ENCODE measurements around the gene DGAT2. TPM values are rescaled to one million over a fixed set of nuclear protein-coding genes. Genes with fewer than 3 reads are reported as not detected.

DGAT2 gene
- total RNA-seq, 1 donor from 2014 or later, result 0.62 TPM

DNA sequence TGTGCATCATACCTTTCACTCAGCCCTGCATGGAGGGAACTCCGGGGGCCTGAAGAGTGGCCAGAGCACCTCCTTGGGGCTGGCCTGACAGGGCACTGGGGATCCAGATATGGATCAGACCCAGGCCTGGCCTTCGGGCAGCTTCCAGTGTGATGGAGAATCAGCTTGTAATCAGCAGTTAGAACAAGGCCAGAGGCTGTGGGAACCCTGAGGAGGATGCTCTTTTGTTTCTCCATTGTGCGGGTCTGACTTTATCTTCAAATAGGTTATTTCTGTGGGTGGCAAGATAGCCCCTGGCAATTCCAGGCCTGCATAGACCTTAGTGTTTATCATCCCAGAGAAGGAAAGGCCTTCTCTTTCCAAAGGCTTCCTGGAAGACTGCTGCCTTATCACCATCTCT lies 12.3 kb downstream of the DGAT2 start:
- DNase-seq, result no peak

DNA sequence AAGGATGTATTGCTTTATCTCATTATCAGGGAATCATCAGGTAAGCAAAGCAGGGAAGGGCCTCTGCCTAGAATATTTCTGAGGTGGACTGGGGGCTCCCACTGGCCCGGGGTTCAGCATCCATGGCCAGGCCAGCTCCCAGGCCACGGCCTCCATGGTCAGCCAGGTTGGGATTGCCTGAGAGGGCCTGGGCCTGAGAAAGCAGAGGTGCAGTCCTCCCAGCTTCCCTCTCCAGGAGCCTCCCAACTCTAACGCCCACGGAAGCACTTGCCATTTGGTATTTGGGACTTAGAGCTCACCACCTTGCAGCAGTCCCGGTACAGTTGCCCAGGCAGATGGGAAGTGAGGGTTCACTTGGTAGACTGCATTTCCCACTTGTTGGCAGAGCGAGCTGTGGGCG lies 12.7 kb downstream of the DGAT2 start:
- no peak for DNase-seq

DNA sequence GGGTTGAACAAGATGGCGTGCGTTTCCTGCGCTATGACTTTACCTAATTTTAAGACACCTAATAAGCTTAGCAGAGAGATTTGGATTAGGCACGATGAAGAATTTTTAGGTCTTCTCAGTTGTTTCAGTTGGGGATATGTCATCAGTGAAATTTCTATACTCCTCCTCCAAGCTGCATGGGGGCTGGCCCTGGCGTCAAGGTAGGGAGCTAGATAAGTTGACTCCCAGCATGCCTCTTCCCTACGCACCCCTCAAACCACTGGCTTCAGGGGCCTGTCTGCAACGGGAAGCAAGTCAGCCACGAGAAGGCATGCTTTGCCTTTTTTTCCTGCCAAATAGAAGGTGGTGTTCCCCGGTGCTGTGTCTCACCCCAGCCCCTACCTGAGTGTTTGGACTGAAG lies 13.3 kb downstream of the DGAT2 start:
- DNase-seq, result no peak

GRCh38 chr11:75782540-75783263 lies 14.1 kb downstream of the DGAT2 start:
- no peak for DNase-seq

DNA sequence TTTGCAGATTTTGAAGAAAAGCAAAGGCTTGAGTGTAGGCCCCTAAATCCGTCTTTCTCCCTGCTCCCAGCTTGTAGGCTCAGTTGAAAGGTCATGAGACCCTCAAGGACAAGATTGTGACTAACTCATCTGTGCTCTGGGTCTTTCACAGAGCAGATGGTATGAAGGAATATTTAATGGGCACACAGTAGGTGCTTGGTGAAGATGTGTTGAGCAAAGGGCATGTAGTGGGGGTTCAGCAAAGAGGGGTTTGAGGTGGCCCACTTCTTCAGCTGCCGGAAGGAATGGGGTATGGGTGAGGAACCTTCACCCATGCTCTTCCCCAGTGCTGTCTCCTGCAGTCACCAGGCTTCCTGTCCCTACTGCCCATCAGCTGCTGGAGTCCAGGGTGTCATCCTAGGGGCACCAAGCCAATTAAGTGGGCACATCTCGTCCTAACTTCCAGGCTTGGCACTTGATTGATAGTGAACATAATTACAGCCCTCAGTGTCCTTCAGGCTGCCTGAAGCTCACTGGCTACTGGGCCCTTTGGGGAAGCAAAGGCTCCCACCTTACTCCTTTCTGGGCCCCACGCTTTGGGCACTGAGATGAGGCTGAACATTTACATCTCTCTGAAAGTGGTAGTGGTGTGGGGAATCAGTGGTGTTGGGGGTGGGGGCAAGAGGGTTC lies 15.0 kb downstream of the DGAT2 start:
- DNase-seq, result no peak

GRCh38 chr11:75784085-75784478 lies 15.5 kb downstream of the DGAT2 start:
- no peak for DNase-seq

GRCh38 chr11:75784506-75784905 lies 15.9 kb downstream of the DGAT2 start:
- no peak for DNase-seq

DNA sequence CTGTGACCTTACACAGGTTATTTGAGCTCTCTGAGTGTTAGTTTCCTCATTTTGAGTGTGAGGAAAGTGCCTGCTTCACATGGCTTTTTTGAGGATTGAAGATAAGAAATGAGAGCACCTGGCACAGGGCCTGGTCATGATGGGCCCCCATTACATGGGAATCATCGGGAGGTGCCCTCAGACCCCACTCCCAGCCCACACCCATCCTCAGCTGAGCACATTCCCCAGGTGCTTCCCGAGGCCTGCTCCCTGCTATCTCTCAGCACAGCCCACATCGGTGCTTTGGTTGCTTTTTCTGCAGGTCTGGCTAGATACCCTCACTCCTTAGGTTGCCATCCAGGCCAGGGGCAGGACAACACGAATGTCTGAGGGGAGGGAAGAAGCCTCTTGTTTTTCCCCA lies 16.6 kb downstream of the DGAT2 start:
- DNase-seq, result no peak

DNA sequence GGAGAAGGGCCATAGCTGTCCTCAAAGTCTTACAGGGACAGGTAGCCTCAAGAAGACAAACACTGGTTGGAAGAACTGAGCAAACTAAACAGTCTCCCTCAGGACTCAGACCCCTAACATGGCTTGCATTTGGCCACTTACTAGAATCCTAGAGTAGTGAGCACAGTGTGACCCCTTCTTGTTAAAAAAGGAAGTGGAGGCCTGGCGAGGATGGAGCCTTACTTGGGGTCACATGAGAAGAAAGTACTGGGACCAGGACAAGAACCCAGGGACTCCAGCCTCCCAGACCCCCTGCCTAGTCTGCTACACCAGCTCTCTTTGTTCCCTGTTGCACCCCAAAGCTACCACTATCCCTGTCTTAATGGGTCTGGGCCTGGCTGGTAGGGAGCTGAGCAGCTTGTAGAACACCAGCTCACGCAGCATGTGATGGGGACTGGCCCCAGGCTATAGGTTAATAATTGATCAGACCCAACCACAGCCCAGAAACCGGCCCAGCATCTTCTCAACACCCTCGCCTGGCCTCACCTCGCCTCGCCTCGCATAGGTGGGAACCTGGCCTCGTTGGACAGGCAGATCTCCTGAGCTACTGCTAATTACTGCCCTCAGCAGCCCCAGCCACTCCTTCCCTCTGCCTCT lies 17.6 kb downstream of the DGAT2 start:
- no peak for DNase-seq

DNA sequence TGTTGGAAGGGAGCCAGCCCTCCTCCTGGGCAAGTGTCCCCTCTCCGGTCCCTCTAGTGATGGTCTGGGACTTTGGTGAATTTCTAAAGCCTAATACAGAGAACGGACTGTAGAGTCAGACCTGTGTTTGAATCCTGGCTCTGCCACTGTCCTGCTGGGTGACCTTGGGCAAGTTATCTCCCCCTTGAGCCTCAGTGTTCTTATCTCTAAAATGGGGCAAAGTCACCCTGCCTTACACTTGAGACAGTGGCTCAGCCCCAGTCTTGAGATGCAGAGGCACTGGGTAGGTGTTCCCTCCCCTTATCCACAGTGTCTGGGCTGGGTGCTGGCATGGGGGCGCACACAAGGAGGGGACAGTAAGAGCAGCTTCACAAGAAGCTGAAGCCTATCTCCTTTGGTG lies 20.9 kb downstream of the DGAT2 start:
- DNase-seq, result no peak

DNA sequence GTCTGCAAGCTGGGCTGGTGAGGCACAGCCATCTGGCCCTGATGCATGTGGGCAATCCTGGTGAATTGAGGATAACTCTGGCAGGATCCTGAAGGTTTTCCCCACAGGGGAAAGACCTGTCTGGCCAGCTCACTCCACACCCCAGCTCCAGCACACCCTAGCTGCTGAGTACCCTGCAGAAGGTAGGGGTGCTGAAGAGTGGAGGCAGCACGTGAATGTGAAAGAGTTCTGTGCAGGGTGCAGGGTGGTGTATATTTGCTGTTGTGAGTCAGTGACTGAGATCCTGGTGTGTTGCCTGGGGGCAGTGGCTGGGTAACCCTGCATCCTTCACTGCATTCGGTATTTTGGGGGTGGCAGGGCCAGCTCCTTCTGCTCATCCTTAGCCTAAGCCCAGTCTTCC lies 22.4 kb downstream of the DGAT2 start:
- no peak for DNase-seq

- DNase-seq, result no peak
These were observed 23.7 kb downstream of the DGAT2 start for GRCh38 chr11:75792127-75792731.

GRCh38 chr11:75792997-75793800 lies 24.6 kb downstream of the DGAT2 start:
- no peak for DNase-seq

DNA sequence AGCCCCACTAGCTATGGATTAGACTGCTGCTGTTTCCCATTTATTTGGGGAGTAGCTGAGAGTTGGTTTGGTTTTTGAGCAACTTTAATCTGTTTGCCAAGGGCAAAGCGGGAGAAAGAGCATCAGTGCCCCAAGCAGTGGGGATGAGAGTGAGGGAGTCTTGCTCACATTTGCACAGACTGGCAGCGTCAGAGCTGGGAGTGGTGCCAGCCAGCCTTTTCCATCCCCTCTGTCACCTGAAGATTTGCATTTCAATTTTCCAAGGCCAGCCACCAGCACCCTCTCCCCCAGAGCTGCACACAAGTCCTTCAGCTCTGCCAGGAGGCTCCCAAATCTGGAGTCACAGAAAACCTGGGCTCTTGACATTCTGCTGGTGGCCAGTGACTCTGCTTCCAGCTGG lies 25.4 kb downstream of the DGAT2 start:
- peak; percentile 20 for DNase-seq

- DNase-seq, result no peak
These were observed 26.9 kb downstream of the DGAT2 start for GRCh38 chr11:75795276-75796090.

DNA sequence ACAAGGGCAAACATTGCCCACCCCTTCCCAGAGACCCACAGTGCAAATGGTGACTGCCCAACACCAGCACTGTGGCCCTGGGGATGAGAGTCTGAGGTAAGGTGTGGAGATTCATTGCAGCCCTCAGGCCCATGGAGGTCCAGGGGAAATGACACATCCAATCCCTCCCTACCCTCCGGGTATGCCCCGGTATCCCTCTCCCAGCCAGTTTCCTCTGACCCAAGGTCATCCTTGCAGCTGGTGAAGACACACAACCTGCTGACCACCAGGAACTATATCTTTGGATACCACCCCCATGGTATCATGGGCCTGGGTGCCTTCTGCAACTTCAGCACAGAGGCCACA lies 27.5 kb downstream of the DGAT2 start:
- no peak for DNase-seq

DNA sequence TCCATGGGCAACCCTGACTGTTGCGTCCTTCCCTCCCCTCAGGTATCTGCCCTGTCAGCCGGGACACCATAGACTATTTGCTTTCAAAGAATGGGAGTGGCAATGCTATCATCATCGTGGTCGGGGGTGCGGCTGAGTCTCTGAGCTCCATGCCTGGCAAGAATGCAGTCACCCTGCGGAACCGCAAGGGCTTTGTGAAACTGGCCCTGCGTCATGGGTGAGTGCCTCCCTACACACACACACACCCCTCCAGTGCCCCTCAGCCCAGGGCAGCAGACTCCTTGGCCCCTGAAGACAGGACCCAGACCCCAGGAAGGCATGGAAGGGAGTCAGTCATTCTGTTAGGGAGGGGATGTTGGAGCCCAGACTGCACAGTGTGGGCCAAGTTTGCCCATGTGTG lies 28.5 kb downstream of the DGAT2 start:
- DNase-seq, result no peak

DNA sequence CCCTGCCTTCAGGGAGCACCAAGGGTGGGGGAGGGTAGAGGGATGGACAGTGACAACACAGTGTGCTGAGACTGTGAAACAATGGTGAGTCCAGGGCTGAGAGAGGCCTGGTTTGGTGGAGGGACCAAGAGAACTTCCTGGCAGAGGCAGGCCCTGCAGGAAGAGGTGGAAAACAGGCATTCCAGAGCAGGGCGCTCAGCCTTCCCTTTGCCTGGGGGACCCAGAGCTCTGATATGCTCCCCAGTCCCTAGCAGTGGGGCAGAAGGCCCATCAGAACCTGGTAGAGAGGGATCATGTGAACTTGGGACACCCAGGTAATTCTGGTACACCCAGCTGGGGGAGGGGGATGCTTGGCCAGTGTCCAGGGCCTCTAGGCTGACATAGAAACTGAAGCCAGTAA lies 29.2 kb downstream of the DGAT2 start:
- DNase-seq, result no peak

DNA sequence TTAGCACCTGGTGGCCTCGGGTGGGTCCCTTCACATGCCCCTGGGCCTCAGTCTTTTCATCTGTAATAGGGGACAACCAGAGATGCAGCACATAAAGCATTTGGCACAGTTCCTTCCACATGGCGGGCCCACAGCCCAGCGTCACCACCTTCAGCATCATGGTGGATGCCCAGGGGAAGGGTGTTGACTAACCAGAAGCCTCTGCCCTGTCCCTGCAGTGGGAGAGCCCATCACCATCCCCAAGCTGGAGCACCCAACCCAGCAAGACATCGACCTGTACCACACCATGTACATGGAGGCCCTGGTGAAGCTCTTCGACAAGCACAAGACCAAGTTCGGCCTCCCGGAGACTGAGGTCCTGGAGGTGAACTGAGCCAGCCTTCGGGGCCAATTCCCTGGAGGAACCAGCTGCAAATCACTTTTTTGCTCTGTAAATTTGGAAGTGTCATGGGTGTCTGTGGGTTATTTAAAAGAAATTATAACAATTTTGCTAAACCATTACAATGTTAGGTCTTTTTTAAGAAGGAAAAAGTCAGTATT lies 31.6 kb downstream of the DGAT2 start:
- DNase-seq, result no peak

- no peak for DNase-seq
These were observed 32.3 kb downstream of the DGAT2 start for GRCh38 chr11:75800728-75801361.
